NCI-H2107 treated with DMSO at 0.1 percent for 48 hours (cell line): Measurements from ENCODE around the gene SRR.
"Not testable (repeated sequence)": the region's sequence is repeated elsewhere in the genome, so short reads cannot be mapped to it uniquely, and the experiment has no call there.

Experiments used
- DNase-seq: peaks from one replicate; lab custom pipeline; 2025; ENCODE audit not compliant: unreplicated experiment; lab: John Stamatoyannopoulos, UW

Gene SRR

GRCh38 chr17:2289878-2290478 lies 13.8 kb upstream of the SRR start:
- DNase-seq = no peak

- DNase-seq = no peak
Measured at GRCh38 chr17:2292100-2292499, 11.7 kb upstream of the SRR start.

GRCh38 chr17:2295575-2295974 lies 8.2 kb upstream of the SRR start:
- DNase-seq = no peak

DNA sequence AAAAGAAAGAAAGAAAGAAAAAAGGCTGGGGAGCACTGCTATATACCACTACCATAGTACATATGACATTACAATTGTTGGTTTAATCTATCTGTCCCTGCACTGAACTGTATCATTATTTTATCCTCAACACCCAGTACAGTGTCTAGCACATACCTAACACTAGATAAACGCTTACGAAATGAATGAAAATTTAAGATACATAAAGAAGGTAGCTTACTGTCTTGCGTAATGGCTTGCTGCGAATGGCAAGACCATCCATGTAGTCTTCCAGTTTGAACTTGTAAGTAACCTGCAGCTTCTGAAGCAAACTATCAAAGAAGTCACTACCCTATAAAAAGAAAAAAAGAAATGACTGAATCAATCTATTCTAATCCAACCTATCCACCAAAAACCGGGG lies 6.7 kb upstream of the SRR start:
- no peak for DNase-seq

- DNase-seq = no peak
Measured at GRCh38 chr17:2299136-2299535, 4.6 kb upstream of the SRR start.

DNA sequence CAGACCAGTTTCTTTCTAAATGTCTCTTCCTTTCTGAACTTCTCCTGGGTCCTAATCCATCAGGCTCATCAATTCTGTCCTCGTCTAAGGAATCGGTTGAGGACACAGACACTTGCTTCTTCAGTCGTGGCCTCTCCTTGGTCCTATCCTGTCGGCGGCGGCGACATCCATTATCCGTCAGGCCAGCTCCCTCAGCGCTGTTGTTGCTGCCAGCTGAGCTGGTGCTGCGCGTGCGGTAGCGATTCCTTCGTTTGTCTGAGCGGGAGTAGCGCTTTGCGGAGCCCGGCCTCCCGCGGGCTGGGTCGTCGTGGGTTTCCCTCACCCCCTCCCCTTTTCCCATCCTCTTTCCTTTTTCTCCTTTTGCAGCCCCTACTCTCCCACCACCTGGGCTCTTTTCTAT lies 4.0 kb upstream of the SRR start:
- DNase-seq = no peak

DNA sequence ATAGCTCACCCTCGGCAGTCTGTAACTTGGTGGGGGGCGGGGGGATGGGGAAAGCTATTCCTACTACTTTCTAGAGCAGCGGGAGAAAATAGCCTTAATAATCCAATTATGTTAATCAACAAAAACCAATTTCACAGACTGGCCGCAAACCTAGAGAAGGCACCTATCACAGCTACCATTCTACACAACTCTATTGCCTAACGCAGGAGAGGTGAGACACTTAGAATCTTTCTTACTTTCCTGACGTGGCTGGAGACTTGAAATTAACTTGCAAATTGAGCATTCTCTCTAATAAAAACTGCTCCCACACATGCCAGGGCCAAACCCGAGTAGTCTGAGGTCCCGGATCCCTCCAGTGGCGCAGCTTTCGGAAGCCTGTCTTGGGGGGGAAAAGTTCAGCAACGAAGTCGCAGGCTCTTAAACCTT lies 959 bp upstream of the SRR start:
- no peak for DNase-seq

GRCh38 chr17:2304931-2305330 lies 1.2 kb downstream of the SRR start:
- DNase-seq = no peak

DNA sequence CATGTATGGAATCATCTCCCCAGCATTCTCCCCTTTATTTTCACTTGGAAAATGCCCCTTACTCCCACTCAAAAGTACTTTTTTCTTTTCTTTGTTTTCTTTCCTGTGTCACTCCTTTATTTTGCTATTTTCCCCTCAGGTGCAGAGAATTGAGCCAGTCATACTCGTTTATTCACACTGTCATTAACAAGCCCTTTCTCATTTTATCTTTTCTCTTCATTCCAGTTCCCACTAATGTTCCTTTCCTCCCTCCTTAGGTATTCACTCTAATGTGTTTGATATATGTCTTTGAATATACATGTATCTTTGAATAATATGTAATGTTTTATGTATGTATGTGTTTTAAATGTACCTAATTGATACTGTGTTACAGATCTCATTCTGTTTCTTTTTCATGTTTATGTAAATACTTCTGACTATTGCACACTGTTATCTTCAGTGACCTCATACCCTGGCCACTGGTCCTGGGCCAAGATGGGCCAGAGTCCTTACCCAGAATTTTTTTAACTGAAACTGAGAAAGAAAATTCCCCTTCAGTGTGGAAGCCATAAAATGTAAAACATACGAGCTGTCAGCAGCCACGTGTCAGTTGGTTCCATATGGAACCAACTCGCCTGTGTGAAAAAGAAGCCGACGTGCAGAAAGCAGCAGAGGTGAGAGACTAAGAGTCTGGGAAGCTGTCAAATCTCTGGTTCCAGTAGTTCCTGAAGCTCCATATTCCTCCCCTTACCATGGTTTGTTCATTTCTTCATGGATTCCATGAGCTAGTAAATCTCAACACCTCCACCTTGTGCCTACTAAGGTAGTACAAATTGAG lies 5.8 kb downstream of the SRR start:
- DNase-seq = no peak

GRCh38 chr17:2312736-2313135 lies 9.0 kb downstream of the SRR start:
- DNase-seq = no peak

DNA sequence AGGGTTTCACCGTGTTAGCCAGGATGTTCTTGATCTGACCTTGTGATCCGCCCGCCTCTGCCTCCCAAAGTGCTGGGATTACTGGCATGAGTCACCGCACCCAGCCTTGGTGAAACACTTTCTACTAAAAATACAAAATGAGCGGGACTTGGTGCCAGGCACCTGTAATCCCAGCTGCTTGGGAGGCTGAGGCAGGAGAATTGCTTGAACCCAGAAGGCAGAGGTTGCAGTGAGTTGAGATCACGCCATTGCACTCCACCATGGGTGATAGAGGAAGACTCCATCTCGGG lies 13.1 kb downstream of the SRR start:
- not testable (repeated sequence) for DNase-seq

DNA sequence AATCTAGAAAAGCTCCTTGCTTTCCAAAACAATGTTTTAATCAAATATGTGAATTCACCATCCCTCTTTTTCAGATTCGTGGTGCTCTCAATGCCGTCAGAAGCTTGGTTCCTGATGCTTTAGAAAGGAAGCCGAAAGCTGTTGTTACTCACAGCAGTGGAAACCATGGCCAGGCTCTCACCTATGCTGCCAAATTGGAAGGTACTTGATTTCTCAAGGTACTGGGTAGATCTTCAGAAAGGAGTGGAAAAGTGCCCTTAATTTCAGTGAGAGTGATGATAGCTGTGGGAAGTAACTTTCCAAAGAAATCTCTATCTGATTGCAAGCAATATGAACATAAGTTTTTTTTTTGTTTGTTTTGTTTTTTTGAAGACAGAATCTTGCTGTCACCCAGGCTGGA lies 14.0 kb downstream of the SRR start:
- DNase-seq = no peak

GRCh38 chr17:2319051-2319450 lies 15.3 kb downstream of the SRR start:
- DNase-seq = no peak

GRCh38 chr17:2321399-2321798 lies 17.6 kb downstream of the SRR start:
- DNase-seq = no peak

DNA sequence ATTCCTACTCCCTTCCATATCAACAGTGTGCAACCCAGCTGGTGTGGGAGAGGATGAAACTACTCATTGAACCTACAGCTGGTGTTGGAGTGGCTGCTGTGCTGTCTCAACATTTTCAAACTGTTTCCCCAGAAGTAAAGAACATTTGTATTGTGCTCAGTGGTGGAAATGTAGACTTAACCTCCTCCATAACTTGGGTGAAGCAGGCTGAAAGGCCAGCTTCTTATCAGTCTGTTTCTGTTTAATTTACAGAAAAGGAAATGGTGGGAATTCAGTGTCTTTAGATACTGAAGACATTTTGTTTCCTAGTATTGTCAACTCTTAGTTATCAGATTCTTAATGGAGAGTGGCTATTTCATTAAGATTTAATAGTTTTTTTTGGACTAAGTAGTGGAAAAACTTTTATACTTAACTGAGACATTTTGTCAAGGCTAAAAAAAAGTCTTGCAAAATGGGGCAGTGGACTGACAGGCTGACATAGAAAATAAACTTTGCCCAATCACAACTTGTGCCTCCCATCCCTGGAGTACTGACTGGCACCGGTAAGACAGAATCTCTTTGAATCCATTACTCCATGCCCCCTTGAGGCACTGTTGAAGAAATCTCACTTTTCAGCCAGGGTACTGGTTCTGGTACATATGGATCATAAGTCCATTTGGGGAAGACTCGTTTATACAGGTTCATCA lies 20.0 kb downstream of the SRR start:
- no peak for DNase-seq

DNA sequence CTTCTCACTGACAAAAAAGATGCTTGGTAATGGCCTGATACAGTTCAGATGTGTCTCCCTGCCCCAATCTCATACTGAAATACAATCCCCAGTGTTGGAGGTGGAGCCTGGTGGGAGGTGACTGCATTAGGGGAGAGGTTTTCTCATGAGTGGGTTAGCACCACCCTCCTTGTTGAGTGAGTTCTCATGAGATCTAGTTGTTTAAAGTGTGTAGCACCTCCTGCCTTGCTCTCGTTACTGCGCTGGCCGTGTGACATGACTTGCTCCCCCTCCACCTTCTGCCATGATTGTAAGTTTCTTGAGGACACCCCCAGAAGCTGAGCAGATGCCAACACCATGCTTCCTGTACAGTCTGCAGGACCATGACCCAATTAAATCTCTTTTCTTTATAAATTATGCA lies 27.6 kb downstream of the SRR start:
- no peak for DNase-seq

DNA sequence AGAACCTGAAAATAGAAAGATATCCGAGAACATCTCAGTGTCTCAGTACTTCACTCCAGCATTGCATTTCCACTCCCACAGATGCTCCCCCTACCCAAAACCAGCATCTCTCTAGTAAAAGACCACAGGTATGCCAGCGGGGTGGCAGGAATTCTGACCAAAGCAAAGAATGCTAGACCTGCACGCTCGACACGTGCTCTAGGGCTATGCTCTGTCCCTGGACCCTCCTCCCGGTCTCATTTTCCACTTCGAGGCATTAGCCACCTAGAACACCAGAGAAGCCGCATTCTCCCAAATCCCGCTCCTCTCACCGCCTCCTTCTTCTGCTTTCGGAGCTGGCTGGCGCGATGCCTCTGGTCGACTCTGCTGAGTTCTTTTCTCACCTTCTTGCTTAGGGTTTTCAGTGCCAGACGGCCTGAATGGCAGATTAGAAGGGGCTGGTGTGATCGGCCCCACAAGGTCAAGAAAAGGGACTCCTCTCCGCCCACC lies 32.0 kb downstream of the SRR start:
- no peak for DNase-seq

DNA sequence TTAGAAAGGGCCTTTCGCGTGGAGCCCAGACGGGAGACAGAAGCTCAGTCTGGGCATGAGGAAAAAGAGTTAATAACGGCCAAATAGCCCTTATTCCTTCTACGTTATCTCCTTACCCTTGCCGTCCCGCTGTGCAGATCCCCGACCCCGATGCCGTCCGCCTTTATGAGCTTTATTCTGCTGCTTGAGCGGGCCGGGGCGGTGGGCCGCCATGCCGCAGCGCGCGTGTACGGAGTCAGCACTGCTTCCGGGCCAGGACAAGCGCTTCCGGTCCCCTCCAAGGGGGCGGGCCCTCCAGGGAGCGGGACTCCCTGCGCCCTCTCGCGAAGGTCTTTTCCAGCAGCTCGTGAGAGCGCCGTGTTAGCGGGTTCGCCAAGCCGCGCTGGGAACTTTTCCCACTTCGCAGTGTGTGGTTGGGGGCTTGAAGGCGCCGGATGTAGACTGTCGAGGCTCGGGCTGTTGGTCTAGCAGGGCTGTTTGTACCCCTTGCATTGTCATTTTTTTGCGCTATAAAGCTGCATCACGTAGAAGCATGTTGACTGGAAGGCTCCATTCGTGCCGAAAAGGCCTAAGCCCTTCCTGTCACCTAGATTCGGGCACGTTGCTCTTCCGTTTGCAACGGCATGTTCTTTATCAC lies 32.6 kb downstream of the SRR start, which contains the start of gene TSR1:
Gene TSR1, minus strand, starts transcription at position 243 of the 637 bp plus-strand sequence. Its CDS starts 30 bp downstream, at position 213.
- DNase-seq = peak; percentile 57

GRCh38 chr17:2336852-2337543 lies 33.2 kb downstream of the SRR start, which contains the start of gene SGSM2:
SGSM2 (plus strand) TSS chr17:2337501; CDS start chr17:2337689, 188 bp downstream.
- peak; percentile 2 for DNase-seq

GRCh38 chr17:2337544-2338314 lies 34.0 kb downstream of the SRR start:
- DNase-seq = no peak
